ENCODE data around the gene ZNF749.

ZNF749 gene

DNA sequence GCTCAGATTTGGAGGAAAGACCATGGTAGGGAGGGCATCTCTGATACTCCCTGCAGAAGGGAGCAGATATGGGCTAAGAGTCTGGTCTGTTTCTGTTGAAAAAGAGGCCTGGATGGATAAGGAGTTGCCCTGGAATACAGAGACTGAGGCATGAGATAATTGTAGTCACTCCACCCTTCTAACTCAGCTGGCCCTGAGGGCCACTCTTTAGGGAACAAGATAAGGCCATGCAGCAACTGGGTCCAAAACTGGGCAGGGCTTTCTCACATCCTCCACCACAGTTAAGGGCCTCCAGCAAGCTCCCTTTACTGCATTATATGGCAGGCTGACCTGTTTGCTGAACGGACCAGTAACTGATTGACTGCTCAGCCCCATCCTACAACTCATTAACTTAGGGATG lies 1.3 kb downstream of the ZNF749 start:
- no peak overlapping the region for H3K4me3 ChIP-seq (ENCODE audit: control insufficient read depth, low read depth, low read length)
- TF ChIP-seq, protein P1, sequence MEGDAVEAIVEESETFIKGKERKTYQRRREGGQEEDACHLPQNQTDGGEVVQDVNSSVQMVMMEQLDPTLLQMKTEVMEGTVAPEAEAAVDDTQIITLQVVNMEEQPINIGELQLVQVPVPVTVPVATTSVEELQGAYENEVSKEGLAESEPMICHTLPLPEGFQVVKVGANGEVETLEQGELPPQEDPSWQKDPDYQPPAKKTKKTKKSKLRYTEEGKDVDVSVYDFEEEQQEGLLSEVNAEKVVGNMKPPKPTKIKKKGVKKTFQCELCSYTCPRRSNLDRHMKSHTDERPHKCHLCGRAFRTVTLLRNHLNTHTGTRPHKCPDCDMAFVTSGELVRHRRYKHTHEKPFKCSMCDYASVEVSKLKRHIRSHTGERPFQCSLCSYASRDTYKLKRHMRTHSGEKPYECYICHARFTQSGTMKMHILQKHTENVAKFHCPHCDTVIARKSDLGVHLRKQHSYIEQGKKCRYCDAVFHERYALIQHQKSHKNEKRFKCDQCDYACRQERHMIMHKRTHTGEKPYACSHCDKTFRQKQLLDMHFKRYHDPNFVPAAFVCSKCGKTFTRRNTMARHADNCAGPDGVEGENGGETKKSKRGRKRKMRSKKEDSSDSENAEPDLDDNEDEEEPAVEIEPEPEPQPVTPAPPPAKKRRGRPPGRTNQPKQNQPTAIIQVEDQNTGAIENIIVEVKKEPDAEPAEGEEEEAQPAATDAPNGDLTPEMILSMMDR (conservative IDR thresholded peaks at IDR 0.05; ENCODE audit: control insufficient read depth, insufficient read depth, low read depth, low read length), result no peak
- no peak for DNase-seq (ENCODE audit: low read depth)

DNA sequence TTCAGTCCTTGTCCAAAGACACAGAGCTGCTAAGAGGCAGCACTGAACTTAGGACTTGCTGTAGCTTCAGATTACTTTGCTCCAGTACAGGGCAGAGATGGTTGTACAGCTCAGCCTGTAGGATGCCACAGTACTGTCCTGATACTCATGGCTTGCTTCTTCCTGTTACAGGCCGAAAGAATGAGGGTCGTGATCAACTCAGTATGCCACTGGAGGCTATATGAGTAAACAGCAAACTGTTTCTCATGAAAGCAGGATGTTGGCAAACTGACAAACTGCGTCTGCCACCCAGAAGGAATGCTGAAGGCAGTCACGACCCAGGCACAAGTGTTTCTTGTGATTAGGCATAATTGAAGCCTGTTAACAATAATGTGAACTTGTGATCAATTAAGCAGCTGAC lies 2.8 kb downstream of the ZNF749 start:
- DNase-seq (ENCODE audit: low read depth), result no peak
- H3K4me3 ChIP-seq (ENCODE audit: control insufficient read depth, low read depth, low read length), result no peak overlapping the region
- TF ChIP-seq, protein P1 (conservative IDR thresholded peaks at IDR 0.05; ENCODE audit: control insufficient read depth, insufficient read depth, low read depth, low read length), result no peak

DNA sequence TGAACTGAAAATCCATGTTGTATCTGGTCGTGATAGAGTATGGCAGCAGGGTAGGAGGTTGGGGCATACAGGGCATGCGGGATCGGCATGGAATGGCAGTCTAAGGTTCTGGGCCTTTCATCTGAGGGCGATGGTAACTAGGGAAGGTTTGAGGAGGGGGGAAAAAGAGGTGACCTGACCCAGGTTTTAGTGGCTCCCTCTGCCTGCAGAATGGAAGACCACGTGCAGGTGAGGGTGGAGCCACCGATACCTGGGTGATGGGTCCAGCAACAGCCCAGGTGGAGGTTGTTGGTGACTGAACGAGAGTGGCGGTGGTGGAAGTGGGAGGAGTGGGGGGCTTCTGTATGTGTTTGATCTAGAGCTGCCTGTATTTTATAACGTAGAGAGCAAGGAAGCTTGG lies 3.8 kb downstream of the ZNF749 start:
- DNase-seq (ENCODE audit: low read depth), result no peak
- TF ChIP-seq, protein P1 (conservative IDR thresholded peaks at IDR 0.05; ENCODE audit: control insufficient read depth, insufficient read depth, low read depth, low read length), result no peak
- no peak overlapping the region for H3K4me3 ChIP-seq (ENCODE audit: control insufficient read depth, low read depth, low read length)

DNA sequence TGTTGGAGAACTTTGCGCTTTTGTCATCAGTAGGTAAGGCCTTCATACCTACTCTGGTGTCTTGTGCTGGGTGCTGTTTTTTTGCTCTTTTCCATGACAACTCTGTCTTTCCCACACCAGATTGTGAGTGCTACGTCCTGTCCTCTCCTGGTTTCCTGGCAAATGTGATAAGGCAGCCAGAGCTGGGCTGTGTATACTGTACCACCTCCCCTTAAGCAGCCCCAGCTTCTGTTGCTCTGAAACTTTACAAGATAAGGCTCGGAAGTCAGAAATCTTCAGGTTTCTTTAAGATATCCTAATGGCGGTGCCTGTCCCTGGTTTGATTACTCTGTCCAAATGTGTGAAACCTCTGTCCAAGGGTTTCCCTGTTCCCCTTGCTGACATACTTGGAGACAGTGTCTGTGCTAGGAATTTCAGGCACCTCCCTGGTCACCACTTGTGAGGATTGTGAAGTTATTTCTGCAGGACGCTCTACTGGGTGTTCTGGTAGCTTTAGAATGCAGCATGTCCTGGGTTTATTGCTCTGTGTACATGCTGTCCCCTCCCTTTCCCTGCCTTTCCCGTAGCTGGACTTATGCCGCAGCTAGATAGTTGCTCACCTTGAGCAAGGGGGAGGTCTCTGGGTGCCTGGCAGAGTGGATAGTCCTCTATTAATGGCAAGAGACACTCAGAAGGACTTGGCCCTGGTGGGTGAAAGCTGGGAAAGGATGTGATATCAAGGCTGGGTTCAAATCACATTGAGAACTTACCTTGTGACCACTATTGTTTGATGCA lies 7.0 kb downstream of the ZNF749 start:
- DNase-seq (ENCODE audit: low read depth), result no peak
- TF ChIP-seq, protein P1 (conservative IDR thresholded peaks at IDR 0.05; ENCODE audit: control insufficient read depth, insufficient read depth, low read depth, low read length), result no peak
- H3K4me3 ChIP-seq (ENCODE audit: control insufficient read depth, low read depth, low read length), result no peak overlapping the region

DNA sequence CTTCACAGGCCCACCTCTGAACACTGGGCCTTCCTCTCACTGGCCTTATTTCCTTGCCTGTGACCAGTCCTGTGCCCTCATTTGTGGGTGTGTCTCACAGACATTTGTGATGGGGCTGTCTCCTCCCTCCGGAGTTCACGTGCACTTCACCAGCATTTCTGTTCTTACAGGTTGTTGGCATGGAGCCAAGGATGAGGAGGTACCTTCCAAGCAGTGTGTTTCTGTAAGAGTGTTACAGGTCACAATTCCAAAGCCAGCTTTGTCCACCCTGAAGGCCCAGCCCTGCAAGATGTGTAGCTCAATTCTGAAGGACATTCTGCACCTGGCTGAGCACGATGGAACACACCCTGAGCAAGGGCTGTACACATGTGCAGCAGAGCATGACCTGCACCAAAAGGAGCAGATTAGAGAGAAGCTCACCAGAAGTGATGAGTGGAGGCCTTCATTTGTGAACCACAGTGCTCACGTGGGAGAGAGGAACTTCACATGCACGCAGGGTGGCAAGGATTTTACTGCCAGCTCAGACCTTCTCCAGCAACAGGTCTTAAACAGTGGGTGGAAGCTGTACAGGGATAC lies 8.1 kb downstream of the ZNF749 start:
- H3K4me3 ChIP-seq (ENCODE audit: control insufficient read depth, low read depth, low read length), result no peak overlapping the region
- TF ChIP-seq, protein P1 (conservative IDR thresholded peaks at IDR 0.05; ENCODE audit: control insufficient read depth, insufficient read depth, low read depth, low read length), result no peak
- DNase-seq (ENCODE audit: low read depth), result no peak

DNA sequence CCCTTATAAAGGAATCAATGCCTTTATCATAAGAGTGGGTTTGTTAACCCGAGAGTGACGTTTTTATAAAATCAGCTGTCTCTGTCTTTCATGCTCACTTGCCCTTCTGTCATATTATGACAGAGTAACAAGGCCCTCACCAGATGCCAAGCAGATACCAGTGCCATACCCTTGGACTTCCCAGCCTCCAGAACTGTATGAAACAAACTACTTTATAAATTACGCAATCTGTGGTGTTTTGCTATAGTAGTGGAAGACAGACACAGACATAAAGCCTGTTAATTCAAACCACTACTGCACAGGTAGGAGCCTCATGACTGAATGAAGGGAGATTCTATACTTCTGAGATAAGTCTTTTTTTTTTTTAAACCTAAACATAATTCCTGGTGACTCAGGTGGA lies 17.2 kb downstream of the ZNF749 start:
- no peak overlapping the region for H3K4me3 ChIP-seq (ENCODE audit: control insufficient read depth, low read depth, low read length)
- TF ChIP-seq, protein P1 (conservative IDR thresholded peaks at IDR 0.05; ENCODE audit: control insufficient read depth, insufficient read depth, low read depth, low read length), result no peak
- no peak for DNase-seq (ENCODE audit: low read depth)

All from fibroblast of mammary gland (primary cell).